ENCODE data around the gene INSC. TPM values are rescaled to one million over a fixed set of nuclear protein-coding genes. Genes with fewer than 3 reads are reported as not detected.

Gene INSC
- total RNA-seq, 4 donors from 2014 or later: 1.3 to 11.4 (median 2.6) TPM

GRCh38 chr11:15238856-15239255, 124.1 kb downstream of the INSC start:
- no peaks in the 10 kb centered on the region for H3K4me1 ChIP-seq
- no peak for ATAC-seq
- H3K27me3 ChIP-seq: no peaks in the 10 kb centered on the region
- no peaks in the 10 kb centered on the region for H3K36me3 ChIP-seq
- TF ChIP-seq POLR2A (IDR thresholded peaks at IDR 0.05) (no peak), CTCF (IDR thresholded peaks at IDR 0.05) (no peak), POLR2AphosphoS5 (IDR thresholded peaks at IDR 0.05) (no peak), EP300 (IDR thresholded peaks at IDR 0.05) (no peak)
- H3K27ac ChIP-seq: no peak overlapping the region
- no peaks in the 10 kb centered on the region for H3K9me3 ChIP-seq
- H3K4me3 ChIP-seq: no peak overlapping the region
- WGBS, 2 donors (ENCODE audit: low coverage in 1 of 2): 100% methylated on average over 1 of the region's 7 CpGs; no CpG with 5 or more reads in 1 of the 2 donors

- WGBS, 2 donors (ENCODE audit: low coverage in 1 of 2): 80 to 85% methylated on average over 1 to 3 of the region's 3 CpGs
- Histone ChIP-seq H3K9me3 (no peaks in the 10 kb centered on the region), H3K27me3 (no peaks in the 10 kb centered on the region), H3K4me3 (no peak overlapping the region), H3K4me1 (no peaks in the 10 kb centered on the region), H3K27ac (no peak overlapping the region), H3K36me3 (no peaks in the 10 kb centered on the region)
- TF ChIP-seq POLR2AphosphoS5 (IDR thresholded peaks at IDR 0.05): no peak
- no peak for TF ChIP-seq POLR2A (IDR thresholded peaks at IDR 0.05)
- no peak for TF ChIP-seq CTCF (IDR thresholded peaks at IDR 0.05)
- TF ChIP-seq EP300 (IDR thresholded peaks at IDR 0.05): no peak
- ATAC-seq: no peak
Measured at GRCh38 chr11:15248749-15249148, 134.0 kb downstream of the INSC start.

GRCh38 chr11:15258433-15259165, 143.9 kb downstream of the INSC start:
- no peak for ATAC-seq
- no peak overlapping the region for H3K27ac ChIP-seq
- H3K4me3 ChIP-seq: no peak overlapping the region
- TF ChIP-seq POLR2AphosphoS5 (IDR thresholded peaks at IDR 0.05) (no peak), CTCF (IDR thresholded peaks at IDR 0.05) (no peak), EP300 (IDR thresholded peaks at IDR 0.05) (no peak), POLR2A (IDR thresholded peaks at IDR 0.05) (no peak)
- H3K9me3 ChIP-seq: no peaks in the 10 kb centered on the region
- 46 to 67% methylated on average over 2 to 3 of the region's 3 CpGs for WGBS, 2 donors (ENCODE audit: low coverage in 1 of 2)
- no peaks in the 10 kb centered on the region for H3K4me1 ChIP-seq
- H3K36me3 ChIP-seq: no peaks in the 10 kb centered on the region
- H3K27me3 ChIP-seq: no peaks in the 10 kb centered on the region

- Histone ChIP-seq H3K4me3 (no peak overlapping the region), H3K4me1 (no peaks in the 10 kb centered on the region), H3K36me3 (no peaks in the 10 kb centered on the region), H3K27ac (no peak overlapping the region), H3K9me3 (peaks cover 0 to 22% (median 0%) of the 10 kb centered on the region in 3 donors), H3K27me3 (no peaks in the 10 kb centered on the region)
- no peak for ATAC-seq
- WGBS, 2 donors (ENCODE audit: low coverage in 1 of 2): 79 to 100% methylated on average over 1 of the region's 1 CpG
- TF ChIP-seq POLR2A (IDR thresholded peaks at IDR 0.05) (no peak), POLR2AphosphoS5 (IDR thresholded peaks at IDR 0.05) (no peak), EP300 (IDR thresholded peaks at IDR 0.05) (no peak), CTCF (IDR thresholded peaks at IDR 0.05) (no peak)
Measured at GRCh38 chr11:15266999-15267398, 152.3 kb downstream of the INSC start.

GRCh38 chr11:15268598-15268997, 153.9 kb downstream of the INSC start:
- Histone ChIP-seq H3K4me1 (no peaks in the 10 kb centered on the region), H3K4me3 (no peak overlapping the region), H3K27ac (no peak overlapping the region), H3K36me3 (no peaks in the 10 kb centered on the region), H3K27me3 (no peaks in the 10 kb centered on the region), H3K9me3 (peaks cover 0 to 22% (median 0%) of the 10 kb centered on the region in 3 donors)
- ATAC-seq: no peak
- TF ChIP-seq CTCF (IDR thresholded peaks at IDR 0.05): no peak
- no peak for TF ChIP-seq POLR2AphosphoS5 (IDR thresholded peaks at IDR 0.05)
- no peak for TF ChIP-seq POLR2A (IDR thresholded peaks at IDR 0.05)
- TF ChIP-seq EP300 (IDR thresholded peaks at IDR 0.05): no peak

All from gastroesophageal sphincter (tissue), 4 donors.